Measurements from ENCODE around the gene UBR4.

Gene UBR4

DNA sequence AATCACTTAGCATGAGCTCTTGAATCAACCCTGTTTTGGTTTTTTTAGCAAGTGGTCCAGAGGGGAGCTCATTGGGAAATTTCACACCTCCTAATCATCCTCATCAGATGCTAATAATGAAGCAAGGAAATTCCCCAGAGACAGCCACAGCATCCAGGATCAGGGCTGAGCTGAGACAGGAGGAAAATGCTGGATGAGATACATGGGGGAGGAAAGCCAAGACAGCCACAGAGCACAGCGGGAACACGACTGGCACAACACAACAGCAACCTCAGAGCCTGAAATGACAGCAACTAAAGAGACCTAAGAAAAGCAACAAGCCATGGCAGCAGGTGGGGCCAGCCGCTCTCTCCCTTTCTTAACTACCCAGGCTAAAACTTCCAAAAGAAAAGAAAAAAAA lies 70.4 kb downstream of the UBR4 start:
- DNase-seq (ENCODE audit: low read depth in 2 of 2): no peak

DNA sequence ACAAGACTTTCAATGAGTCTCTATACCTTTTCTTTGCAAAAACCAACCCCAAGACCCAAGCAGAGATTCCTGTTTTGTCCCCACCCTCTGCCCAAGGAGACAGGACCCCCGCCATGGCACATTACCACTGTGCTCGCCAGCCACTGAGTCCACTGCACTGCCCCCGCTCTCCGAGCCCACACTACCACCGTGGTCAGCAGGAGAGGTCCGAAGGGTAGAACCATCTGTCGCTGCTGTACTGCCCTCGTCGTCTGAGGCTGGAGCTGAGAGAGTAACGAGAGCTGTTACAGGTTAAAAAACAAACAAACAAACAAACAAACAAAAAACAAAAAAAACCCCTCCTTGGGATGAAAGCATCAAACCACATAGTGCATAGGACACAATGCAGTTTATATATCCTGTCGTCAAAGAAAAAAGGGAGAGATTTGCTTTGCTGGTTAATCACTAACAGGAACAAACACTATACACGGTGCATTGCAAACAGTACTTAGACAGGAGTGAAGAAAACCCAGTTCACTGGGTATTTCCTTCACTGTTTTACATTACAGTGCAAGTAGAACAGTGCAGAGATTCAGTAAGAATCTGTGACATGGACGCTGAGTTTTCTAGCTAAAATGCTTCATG lies 71.0 kb downstream of the UBR4 start:
- no peak for DNase-seq (ENCODE audit: low read depth in 2 of 2)

DNA sequence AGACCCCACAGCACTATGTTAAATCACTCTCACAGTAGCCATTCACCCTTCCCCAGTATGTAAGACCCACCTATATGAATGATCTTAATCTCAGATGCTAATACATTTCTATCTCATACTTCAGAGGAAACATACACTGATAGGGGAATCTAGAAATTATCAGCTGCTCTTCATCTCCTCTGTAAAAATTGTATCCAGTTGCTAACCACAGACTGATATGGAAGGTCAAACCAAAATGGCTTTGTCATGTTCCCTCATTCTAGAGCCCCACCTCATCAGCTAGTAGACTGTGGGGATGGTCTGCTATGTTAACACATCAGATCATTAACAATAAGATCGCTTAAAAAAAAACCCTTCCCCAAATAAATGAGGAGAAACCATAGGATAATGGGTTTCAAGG lies 71.7 kb downstream of the UBR4 start:
- no peak for DNase-seq (ENCODE audit: low read depth in 2 of 2)

DNA sequence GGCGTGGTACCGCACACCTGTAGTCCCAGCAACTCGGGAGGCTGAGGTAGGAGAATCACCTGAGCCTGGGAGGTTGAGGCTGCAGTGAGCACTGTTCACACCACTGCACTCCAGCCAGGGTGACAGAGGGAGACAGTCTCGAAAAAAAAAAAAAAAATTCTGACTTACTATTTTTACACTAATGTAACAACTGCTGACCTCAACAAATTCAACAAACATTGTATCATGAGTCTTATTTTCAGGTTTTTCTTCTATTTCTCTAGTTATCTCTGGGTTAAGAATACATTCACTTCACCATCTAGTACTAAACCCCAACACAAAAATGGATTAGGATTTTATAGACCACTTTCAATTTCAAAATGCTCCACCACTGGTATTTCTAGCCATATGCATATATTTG lies 72.9 kb downstream of the UBR4 start:
- DNase-seq (ENCODE audit: low read depth in 2 of 2): no peak

DNA sequence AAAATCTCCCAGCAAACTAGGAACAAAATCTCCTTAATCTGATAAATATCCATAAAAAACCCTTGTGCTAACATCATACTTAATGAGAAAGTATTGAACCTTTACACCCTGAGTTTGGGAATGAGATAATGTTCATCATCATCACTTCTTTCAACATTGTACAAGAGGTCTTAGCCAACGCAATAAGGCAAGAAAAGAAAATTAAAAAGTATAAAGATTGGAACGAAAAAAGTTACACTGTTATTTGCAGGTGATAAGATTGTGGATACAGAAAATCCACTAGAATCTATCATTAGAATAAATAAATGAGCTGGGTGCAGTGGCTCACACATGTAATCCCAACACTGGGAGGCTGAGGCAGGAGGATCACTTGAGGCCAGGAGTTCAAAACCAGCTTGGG lies 76.7 kb downstream of the UBR4 start:
- no peak for DNase-seq (ENCODE audit: low read depth in 2 of 2)

DNA sequence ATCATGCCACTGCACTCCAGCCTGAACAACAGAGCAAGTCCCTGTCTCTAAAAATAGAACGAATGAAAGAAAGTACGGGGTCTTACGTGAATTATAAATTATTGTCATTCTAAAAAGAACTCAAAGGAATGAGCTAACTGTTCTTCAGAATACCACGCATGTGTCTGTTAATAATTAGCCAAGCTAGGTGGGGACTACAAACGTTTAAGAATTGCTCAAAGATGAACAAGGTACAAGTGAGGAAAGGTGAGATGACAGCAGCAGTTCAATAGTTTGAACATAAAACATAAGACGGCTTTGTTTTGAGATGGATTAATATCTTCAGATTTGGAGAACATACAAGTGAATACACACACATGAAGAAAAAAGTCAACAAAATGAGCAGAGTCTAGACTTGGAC lies 79.6 kb downstream of the UBR4 start:
- no peak for DNase-seq (ENCODE audit: low read depth in 2 of 2)

DNA sequence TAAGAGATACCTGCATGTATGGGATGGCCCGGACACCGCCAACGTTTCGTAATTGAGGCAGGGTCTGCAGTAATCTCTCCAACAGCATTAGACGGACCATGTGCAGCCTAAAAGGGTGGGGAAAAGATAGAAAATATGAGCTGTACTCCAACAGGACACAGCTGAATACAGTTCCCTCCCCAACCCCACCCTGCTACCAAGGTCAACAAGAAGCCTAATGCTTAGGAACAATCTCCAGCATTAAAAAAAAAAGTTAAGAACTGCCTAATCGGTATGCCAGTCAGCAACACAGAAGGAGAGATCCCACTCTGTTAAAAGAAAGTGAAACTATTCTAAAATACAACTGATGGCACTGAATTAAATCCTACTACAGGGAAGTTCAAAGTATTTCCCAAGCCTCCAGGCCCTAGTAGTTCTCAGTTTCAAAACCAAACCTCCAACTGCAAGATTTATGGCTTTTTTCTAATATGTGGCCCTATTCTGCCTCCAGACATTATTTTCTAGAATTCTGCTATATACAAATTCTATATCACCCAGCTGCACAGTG lies 81.0 kb downstream of the UBR4 start:
- no peak for DNase-seq (ENCODE audit: low read depth in 2 of 2)

GRCh38 chr1:19124273-19124672 lies 85.8 kb downstream of the UBR4 start:
- DNase-seq (ENCODE audit: low read depth in 2 of 2): no peak

DNA sequence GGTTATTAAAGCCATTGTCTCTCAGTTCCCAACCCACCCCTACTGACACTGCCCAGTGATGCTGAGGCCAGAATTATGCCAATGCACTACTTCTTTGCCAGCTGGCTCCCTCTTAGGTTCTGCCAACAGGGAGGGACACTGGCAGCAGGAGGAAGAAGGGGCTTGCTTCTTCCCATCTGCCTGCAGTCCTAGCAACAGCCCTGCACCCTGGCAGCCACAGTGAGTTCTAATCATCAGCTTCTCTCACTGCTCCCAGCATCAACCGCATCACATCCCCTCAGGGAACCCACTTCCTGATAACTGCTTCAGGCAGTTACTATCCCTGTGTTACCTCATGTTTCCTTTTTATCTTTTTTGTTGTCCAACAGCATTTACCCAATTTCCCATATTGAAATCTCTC lies 86.2 kb downstream of the UBR4 start:
- DNase-seq (ENCODE audit: low read depth in 2 of 2): no peak

GRCh38 chr1:19122668-19123067 lies 87.4 kb downstream of the UBR4 start:
- no peak for DNase-seq (ENCODE audit: low read depth in 2 of 2)

DNA sequence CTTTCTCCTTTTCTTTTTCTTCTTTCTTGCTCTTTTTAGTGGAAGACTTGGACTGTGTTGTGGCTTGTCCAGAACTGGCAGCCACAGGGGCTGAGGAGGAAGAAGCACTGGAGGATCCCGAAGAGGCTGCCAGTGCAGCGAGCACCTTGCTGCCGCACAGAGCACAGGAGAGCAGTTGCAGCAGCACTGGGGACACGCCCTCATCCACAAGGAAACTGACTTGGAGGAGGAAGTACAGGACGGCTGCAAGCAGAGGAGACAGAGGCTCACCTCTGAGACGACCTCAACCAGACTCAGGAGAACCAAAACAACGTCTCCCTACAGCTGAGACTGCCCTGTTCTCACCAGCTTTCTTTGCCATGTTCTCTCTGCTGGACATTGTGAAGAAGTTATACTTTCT lies 88.9 kb downstream of the UBR4 start:
- no peak for DNase-seq (ENCODE audit: low read depth in 2 of 2)

DNA sequence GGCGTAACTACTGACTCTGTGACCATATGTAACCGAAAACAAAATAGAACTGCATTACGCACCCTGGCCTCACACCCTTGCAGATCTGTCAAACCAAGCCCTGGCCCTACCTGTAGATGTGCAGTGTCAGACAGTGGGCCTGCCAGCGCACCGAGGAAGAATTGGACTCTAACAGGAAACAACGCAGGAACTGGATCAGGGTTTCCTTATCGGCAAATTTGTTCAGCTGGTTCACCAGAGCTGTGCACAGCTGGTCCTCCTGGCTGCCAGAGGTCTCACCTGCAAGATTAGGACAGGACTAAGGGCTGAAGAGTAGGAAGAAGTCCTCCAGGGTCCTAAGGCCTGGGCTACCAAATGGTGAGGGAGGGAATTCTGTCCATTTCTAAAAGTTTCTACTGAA lies 90.0 kb downstream of the UBR4 start:
- DNase-seq (ENCODE audit: low read depth in 2 of 2): no peak

DNA sequence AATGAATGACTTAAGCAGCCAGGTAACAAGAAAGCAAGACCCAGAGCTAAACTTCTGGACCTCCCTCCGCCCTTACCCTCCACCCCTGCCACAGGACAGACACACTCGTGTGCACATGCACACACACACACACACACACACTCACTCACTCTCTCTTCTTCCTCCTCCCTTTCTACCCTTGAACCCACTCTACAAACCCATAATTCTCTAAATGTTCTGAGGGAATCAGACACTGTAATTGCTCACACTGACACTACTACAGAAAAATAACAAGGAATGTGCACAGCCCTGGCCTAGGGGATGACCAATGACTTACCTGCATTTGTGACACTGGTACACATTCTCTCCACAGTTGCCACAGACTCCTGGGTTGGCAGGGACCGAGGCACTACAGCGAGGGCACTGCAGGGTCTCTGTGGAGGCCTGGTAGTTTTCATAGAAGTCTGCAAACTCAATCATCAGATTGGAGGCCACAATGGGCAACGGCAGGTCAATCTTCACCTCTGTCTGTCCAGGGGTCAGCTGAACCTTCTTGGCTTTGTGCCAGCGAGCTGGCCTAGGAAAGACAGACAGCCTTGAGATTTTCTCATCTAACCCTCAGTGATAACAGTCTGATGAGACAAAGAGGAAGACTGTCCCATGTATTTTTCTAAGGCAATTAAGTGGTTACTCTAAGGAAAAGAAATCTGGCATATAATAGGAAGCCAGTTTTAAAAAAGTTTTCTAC lies 94.8 kb downstream of the UBR4 start:
- no peak for DNase-seq (ENCODE audit: low read depth in 2 of 2)

DNA sequence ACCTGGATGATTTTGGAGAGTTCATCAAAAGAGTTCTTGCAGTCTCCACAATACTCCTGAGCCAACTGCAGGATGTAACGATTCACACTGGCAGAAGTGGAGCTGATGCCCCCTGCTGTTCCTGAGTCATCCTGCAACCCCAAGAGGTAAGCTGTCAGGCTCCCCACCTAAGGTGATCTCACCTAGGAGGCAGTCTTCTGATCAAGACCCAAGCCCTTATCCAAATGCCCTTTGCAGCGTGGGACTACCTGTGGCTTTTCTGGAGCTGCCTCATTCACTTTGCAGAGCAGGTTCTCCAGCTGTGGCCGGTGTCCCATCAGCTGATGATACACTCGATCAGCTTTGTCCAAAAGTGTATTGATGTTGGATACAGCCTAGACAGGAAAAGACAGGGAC lies 96.4 kb downstream of the UBR4 start:
- DNase-seq (ENCODE audit: low read depth in 2 of 2): peak in 1 of 2 donors; percentile 9

GRCh38 chr1:19112891-19113696 lies 97.0 kb downstream of the UBR4 start:
- no peak for DNase-seq (ENCODE audit: low read depth in 2 of 2)

DNA sequence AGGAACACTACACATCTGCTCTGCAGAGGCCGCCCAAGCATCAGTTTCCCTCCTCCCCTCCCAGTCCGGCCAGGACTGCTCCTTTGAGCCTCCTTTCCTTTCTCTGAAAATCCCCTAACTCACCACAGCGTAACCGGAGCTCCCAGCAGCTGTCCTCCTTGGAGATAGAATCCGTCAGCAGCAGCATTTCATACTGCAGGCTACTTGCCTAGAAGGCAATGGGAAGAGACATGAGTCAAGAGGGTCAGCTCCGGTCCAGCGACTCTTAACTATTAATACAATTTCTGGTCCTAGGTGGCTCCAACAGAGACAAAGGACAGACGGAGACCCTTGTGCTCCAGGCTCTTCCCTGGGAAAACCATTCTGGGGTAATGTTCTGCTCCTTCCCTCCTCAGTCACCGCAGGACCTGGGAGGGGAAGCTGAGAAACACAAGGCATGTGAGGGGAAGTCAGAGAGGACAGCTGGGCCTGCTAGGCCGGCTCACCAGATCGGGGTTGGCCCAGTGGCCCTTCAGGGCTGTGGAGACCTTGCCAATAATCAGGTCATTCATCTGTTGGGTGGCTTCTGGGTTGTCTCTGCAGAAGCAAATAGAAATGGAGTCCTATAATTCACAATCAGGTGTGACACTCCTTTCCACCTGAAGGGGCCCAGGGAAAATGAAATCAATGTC lies 99.7 kb downstream of the UBR4 start:
- DNase-seq (ENCODE audit: low read depth in 2 of 2): no peak

DNA sequence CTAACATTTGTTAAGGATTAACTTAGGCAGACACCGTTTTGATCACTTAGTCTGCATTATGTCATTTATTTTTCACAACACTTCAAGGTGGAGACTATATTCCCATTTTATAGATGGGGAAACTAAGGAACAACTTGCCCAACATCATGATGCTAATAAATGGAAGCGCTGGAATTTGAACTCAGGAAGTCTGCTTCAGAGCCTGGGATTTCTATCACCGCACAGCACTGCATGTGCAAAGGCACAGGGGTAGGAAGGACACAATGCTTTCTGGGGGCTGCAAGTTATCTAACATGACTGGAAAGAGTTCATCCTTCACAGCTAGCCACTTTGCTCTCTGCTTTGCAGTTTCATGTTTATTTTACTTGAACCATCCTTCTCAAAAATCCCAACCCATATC lies 100.5 kb downstream of the UBR4 start:
- DNase-seq (ENCODE audit: low read depth in 2 of 2): no peak

- no peak for DNase-seq (ENCODE audit: low read depth in 2 of 2)
Observed at GRCh38 chr1:19101244-19101643, 108.8 kb downstream of the UBR4 start.

GRCh38 chr1:19100028-19100427 lies 110.0 kb downstream of the UBR4 start:
- no peak for DNase-seq (ENCODE audit: low read depth in 2 of 2)

DNA sequence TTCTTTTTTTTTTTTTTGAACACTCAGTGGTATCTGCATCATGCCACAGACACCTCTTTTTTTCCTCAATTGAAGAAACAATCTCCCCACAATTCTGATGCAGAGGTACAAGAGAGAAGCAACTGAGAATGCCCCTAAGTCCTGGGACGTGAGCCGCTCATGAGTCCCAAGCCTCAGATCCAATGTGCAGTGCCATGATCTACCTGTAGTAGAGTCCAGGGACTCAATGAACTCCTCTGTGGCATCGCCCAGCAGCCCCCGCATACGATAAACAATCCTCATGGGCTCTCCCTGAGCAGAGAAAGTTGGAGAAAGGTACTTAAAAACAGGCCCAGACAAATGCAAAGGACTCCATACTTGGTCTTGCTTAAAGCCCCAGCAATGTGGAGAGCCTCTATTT lies 113.1 kb downstream of the UBR4 start:
- no peak for DNase-seq (ENCODE audit: low read depth in 2 of 2)

DNA sequence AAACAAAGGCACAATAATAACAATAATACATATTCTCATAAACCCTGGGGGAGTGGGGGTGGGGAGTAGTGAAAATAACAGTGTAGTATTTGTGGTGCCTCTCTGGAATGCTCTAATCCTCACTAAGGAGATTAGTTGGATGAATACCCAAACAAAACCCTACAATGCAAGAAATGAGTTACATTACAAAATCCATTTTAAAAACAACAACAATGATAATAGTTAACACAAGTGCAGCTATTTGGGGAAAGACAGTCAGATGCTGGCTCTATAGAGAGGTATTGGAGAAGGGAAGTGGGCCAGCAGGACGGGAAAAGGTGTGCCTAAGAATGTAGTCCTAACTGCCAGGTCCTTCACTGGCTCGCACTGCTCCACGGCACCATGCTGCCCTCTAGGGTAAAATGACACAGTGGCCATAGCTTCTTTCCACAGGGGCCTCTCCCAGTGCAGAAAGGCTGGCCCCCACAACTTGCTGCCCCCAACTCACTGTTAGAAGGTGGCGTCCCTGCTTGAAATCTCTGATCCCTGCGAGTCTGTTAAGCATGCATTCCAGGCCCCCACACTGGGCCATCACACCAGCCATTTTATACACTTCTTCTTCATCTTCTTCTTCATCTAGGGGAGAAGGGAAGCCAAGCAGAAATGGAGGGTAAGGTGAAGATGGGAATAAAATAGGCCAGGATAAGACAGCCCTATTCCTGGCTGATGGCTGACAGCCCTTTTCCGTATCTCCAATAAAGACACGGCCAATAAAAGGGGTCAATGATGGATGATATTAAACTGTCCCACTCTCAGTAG lies 113.8 kb downstream of the UBR4 start:
- no peak for DNase-seq (ENCODE audit: low read depth in 2 of 2)
